HEK293 (cell line): ENCODE results near the gene MYO18B.

Source experiments
- CTCF ChIA-PET: fragments of 350-600 bp; formaldehyde crosslinking; extraction: SDS; loops from one replicate; lab custom pipeline; 2021; ENCODE audit warnings: antibody characterized with exemption; lab: Yijun Ruan, JAX
- POLR2A ChIA-PET: fragments of 300-600 bp; formaldehyde crosslinking; extraction: SDS; loops from one replicate; lab custom pipeline; 2020; ENCODE audit warnings: antibody characterized with exemption, inconsistent platforms; lab: Yijun Ruan, JAX
- H3K27ac ChIP-seq: fragments of 200-500 bp; sonication (Bioruptor generic); 2 replicates; pipeline ENCODE4 v1.5.1; 2014; ENCODE audit warnings: low read depth, low read length, control low read depth, inconsistent platforms; ENCODE audit errors: extremely low read depth
- H3K36me3 ChIP-seq, 2 experiments: fragments of 200-500 bp in 1 of 2; sonication (Bioruptor generic) in 1 of 2; 1 replicate in 1 of 2; 2 replicates in 1 of 2; pipeline ENCODE4 v1.5.1; 2014 to 2017; ENCODE audit warnings: inconsistent platforms in 2 of 2, low read length in 2 of 2; ENCODE audit not compliant: control insufficient read depth in 2 of 2, insufficient read depth in 1 of 2
- H3K4me1 ChIP-seq: fragments of 200-500 bp; sonication (Bioruptor generic); 2 replicates; pipeline ENCODE4 v1.5.1; 2014; ENCODE audit warnings: mild to moderate bottlenecking, low read length, inconsistent platforms; ENCODE audit not compliant: control insufficient read depth, insufficient read depth
- H3K4me3 ChIP-seq: 2 replicates; pipeline ENCODE4 v1.5.1; 2011; ENCODE audit warnings: low read depth, mild to moderate bottlenecking, control low read depth, low read length, moderate library complexity
- H3K9me3 ChIP-seq: fragments of 200-500 bp; sonication (Bioruptor generic); 2 replicates; pipeline ENCODE4 v1.5.1; 2014; ENCODE audit warnings: low read depth, low read length, inconsistent platforms; ENCODE audit not compliant: control insufficient read depth, insufficient read depth
- KLF7 ChIP-seq: fragments of 450-650 bp; formaldehyde crosslinking; IDR thresholded peaks from 2 replicates; pipeline ENCODE4 v1.5.1; 2016; ENCODE audit warnings: missing biosample characterization, missing genetic modification characterization, borderline replicate concordance
- MYNN ChIP-seq: fragments of 450-650 bp; formaldehyde crosslinking; IDR thresholded peaks from 2 replicates; pipeline ENCODE4 v1.5.1; 2016; ENCODE audit warnings: missing biosample characterization, missing genetic modification characterization, borderline replicate concordance
- SP3 ChIP-seq: fragments of 450-650 bp; formaldehyde crosslinking; IDR thresholded peaks from 2 replicates; pipeline ENCODE4 v1.5.1; 2016; ENCODE audit warnings: missing biosample characterization, missing genetic modification characterization
- TCF7L2 ChIP-seq: IDR thresholded peaks from 2 replicates; pipeline ENCODE4 v1.6.1; 2011; ENCODE audit warnings: low read depth, mild to moderate bottlenecking, inconsistent platforms, low read length, moderate library complexity, borderline replicate concordance
- TRIM28 ChIP-seq: IDR thresholded peaks from 2 replicates; pipeline ENCODE4 v1.6.1; 2011; ENCODE audit warnings: low read length, control low read depth, borderline replicate concordance
- ZFHX2 ChIP-seq: fragments of 450-650 bp; formaldehyde crosslinking; conservative IDR thresholded peaks from 2 replicates; pipeline ENCODE4 v1.5.1; 2016; ENCODE audit warnings: missing biosample characterization, missing genetic modification characterization
- ZIC2 ChIP-seq: fragments of 450-650 bp; formaldehyde crosslinking; IDR thresholded peaks from 2 replicates; pipeline ENCODE4 v1.5.1; 2016; ENCODE audit warnings: missing biosample characterization, missing genetic modification characterization
- ZNF132 ChIP-seq: fragments of 450-650 bp; formaldehyde crosslinking; IDR thresholded peaks from 2 replicates; pipeline ENCODE4 v1.5.1; 2017; ENCODE audit warnings: missing biosample characterization, missing genetic modification characterization, borderline replicate concordance
- ZNF133 ChIP-seq: fragments of 450-650 bp; formaldehyde crosslinking; IDR thresholded peaks from 2 replicates; pipeline ENCODE4 v1.5.1; 2016; ENCODE audit warnings: missing biosample characterization, missing genetic modification characterization
- ZNF138 ChIP-seq: fragments of 450-650 bp; formaldehyde crosslinking; IDR thresholded peaks from 2 replicates; pipeline ENCODE4 v1.5.1; 2016; ENCODE audit warnings: missing biosample characterization, missing genetic modification characterization, borderline replicate concordance
- ZNF223 ChIP-seq: fragments of 450-650 bp; formaldehyde crosslinking; IDR thresholded peaks from 2 replicates; pipeline ENCODE4 v1.5.1; 2016; ENCODE audit warnings: missing biosample characterization, missing genetic modification characterization
- ZNF394 ChIP-seq: fragments of 450-650 bp; formaldehyde crosslinking; IDR thresholded peaks from 2 replicates; pipeline ENCODE4 v1.5.1; 2016; ENCODE audit warnings: missing biosample characterization, missing genetic modification characterization, mild to moderate bottlenecking, moderate library complexity, borderline replicate concordance
- ZNF404 ChIP-seq: fragments of 450-650 bp; formaldehyde crosslinking; IDR thresholded peaks from 2 replicates; pipeline ENCODE4 v1.5.1; 2017; ENCODE audit warnings: missing biosample characterization, missing genetic modification characterization
- ZNF530 ChIP-seq: fragments of 450-650 bp; formaldehyde crosslinking; IDR thresholded peaks from 2 replicates; pipeline ENCODE4 v1.5.1; 2016; ENCODE audit warnings: low read depth, missing biosample characterization, missing genetic modification characterization
- ZNF658 ChIP-seq: fragments of 450-650 bp; formaldehyde crosslinking; IDR thresholded peaks from 2 replicates; pipeline ENCODE4; 2016; ENCODE audit warnings: missing biosample characterization, missing genetic modification characterization
- ZNF768 ChIP-seq: fragments of 450-650 bp; formaldehyde crosslinking; IDR thresholded peaks from 2 replicates; pipeline ENCODE4 v1.5.1; 2018; ENCODE audit warnings: missing biosample characterization, mild to moderate bottlenecking, missing genetic modification characterization
- ZSCAN16 ChIP-seq: fragments of 450-650 bp; formaldehyde crosslinking; IDR thresholded peaks from 2 replicates; pipeline ENCODE4 v1.5.1; 2016; ENCODE audit warnings: missing biosample characterization, missing genetic modification characterization
- TF ChIP-seq, protein P1 (sequence below): IDR thresholded peaks from 2 replicates; pipeline ENCODE4 v1.6.1; 2011; ENCODE audit warnings: mild to moderate bottlenecking, low read depth, low read length, borderline replicate concordance
- TF ChIP-seq, protein P2 (sequence below): fragments of 450-650 bp; formaldehyde crosslinking; IDR thresholded peaks from 2 replicates; pipeline ENCODE4 v1.5.1; 2017; ENCODE audit warnings: missing biosample characterization, mild to moderate bottlenecking, missing genetic modification characterization, moderate library complexity
- TF ChIP-seq, protein P3 (sequence below): fragments of 450-650 bp; formaldehyde crosslinking; IDR thresholded peaks from 2 replicates; pipeline ENCODE4 v1.5.1; 2016; ENCODE audit warnings: missing biosample characterization, missing genetic modification characterization
- TF ChIP-seq, protein P4 (sequence below): fragments of 450-650 bp; formaldehyde crosslinking; IDR thresholded peaks from 2 replicates; pipeline ENCODE4 v1.5.1; 2016; ENCODE audit warnings: missing biosample characterization, missing genetic modification characterization

The MYO18B gene

GRCh38 chr22:25899566-25899965 is 157.6 kb downstream of the MYO18B start:
- ChIA-PET POLR2A (no interaction called here), CTCF (interaction anchor here (0.6 to 2.4 kb wide), 5 partner anchors 11 to 432 kb away, joined by 3 to 14 read pairs (median 4); no protein-coding TSS in a partner anchor)
- Histone ChIP-seq H3K4me3 (no peak overlapping the region), H3K4me1 (no peaks in the 10 kb centered on the region), H3K27ac (no peak overlapping the region), H3K9me3 (no peaks in the 10 kb centered on the region), H3K36me3 (no peaks in the 10 kb centered on the region)
- no peak for TF ChIP-seq KLF7
- no peak for TF ChIP-seq ZNF133 (tag by site-specific recombination)

GRCh38 chr22:25900390-25900789 is 158.4 kb downstream of the MYO18B start:
- TF ChIP-seq, protein P1, sequence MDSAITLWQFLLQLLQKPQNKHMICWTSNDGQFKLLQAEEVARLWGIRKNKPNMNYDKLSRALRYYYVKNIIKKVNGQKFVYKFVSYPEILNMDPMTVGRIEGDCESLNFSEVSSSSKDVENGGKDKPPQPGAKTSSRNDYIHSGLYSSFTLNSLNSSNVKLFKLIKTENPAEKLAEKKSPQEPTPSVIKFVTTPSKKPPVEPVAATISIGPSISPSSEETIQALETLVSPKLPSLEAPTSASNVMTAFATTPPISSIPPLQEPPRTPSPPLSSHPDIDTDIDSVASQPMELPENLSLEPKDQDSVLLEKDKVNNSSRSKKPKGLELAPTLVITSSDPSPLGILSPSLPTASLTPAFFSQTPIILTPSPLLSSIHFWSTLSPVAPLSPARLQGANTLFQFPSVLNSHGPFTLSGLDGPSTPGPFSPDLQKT: no peak
- TF ChIP-seq, protein P2, sequence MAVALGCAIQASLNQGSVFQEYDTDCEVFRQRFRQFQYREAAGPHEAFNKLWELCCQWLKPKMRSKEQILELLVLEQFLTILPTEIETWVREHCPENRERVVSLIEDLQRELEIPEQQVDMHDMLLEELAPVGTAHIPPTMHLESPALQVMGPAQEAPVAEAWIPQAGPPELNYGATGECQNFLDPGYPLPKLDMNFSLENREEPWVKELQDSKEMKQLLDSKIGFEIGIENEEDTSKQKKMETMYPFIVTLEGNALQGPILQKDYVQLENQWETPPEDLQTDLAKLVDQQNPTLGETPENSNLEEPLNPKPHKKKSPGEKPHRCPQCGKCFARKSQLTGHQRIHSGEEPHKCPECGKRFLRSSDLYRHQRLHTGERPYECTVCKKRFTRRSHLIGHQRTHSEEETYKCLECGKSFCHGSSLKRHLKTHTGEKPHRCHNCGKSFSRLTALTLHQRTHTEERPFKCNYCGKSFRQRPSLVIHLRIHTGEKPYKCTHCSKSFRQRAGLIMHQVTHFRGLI (tag by site-specific recombination): no peak
- TF ChIP-seq MYNN (tag by site-specific recombination) (no peak), ZNF658 (tag by site-specific recombination) (no peak)
- TF ChIP-seq, protein P3, sequence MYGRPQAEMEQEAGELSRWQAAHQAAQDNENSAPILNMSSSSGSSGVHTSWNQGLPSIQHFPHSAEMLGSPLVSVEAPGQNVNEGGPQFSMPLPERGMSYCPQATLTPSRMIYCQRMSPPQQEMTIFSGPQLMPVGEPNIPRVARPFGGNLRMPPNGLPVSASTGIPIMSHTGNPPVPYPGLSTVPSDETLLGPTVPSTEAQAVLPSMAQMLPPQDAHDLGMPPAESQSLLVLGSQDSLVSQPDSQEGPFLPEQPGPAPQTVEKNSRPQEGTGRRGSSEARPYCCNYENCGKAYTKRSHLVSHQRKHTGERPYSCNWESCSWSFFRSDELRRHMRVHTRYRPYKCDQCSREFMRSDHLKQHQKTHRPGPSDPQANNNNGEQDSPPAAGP (tag by site-specific recombination): no peak
- TF ChIP-seq, protein P4, sequence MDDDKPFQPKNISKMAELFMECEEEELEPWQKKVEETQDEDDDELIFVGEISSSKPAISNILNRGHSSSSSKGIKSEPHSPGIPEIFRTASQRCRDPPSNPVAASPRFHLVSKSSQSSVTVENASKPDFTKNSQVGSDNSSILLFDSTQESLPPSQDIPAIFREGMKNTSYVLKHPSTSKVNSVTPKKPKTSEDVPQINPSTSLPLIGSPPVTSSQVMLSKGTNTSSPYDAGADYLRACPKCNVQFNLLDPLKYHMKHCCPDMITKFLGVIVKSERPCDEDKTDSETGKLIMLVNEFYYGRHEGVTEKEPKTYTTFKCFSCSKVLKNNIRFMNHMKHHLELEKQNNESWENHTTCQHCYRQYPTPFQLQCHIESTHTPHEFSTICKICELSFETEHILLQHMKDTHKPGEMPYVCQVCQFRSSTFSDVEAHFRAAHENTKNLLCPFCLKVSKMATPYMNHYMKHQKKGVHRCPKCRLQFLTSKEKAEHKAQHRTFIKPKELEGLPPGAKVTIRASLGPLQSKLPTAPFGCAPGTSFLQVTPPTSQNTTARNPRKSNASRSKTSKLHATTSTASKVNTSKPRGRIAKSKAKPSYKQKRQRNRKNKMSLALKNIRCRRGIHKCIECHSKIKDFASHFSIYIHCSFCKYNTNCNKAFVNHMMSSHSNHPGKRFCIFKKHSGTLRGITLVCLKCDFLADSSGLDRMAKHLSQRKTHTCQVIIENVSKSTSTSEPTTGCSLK (tag by site-specific recombination): no peak
- Histone ChIP-seq H3K36me3 (no peaks in the 10 kb centered on the region), H3K27ac (no peak overlapping the region), H3K9me3 (no peaks in the 10 kb centered on the region), H3K4me1 (no peaks in the 10 kb centered on the region), H3K4me3 (no peak overlapping the region)
- CTCF ChIA-PET: interaction anchor here (1.3 to 1.9 kb wide), 2 partner anchors 11 to 42 kb away, joined by 3 to 5 read pairs; no protein-coding TSS in a partner anchor
- POLR2A ChIA-PET: no interaction called here

GRCh38 chr22:25900880-25901279 is 158.9 kb downstream of the MYO18B start:
- CTCF ChIA-PET: interaction anchor here (1.3 kb wide), 1 partner anchor 41 kb away, joined by 3 read pairs; no protein-coding TSS in a partner anchor
- TF ChIP-seq ZNF530 (tag by site-specific recombination): no peak
- TF ChIP-seq ZIC2 (tag by site-specific recombination): no peak
- no peak for TF ChIP-seq ZNF404
- TF ChIP-seq ZNF394 (tag by site-specific recombination): no peak
- no peak for TF ChIP-seq ZNF138 (tag by site-specific recombination)
- no peak for TF ChIP-seq TRIM28
- no peak for TF ChIP-seq TCF7L2
- no peak for TF ChIP-seq ZNF768
- no peak for TF ChIP-seq ZNF223 (tag by site-specific recombination)
- TF ChIP-seq ZFHX2: no peak
- TF ChIP-seq ZSCAN16: no peak
- no peak for TF ChIP-seq ZNF132 (tag by site-specific recombination)
- TF ChIP-seq SP3 (tag by site-specific recombination): no peak

More at GRCh38 chr22:25900880-25901279, 158.9 kb downstream of the MYO18B start:
- Histone ChIP-seq H3K9me3 (no peaks in the 10 kb centered on the region), H3K27ac (no peak overlapping the region), H3K4me3 (no peak overlapping the region), H3K36me3 (no peaks in the 10 kb centered on the region), H3K4me1 (no peaks in the 10 kb centered on the region)
- POLR2A ChIA-PET: no interaction called here
